HG02973 (cell line): Measurements from ENCODE around the gene PPP5C.

Source experiments
- ATAC-seq: cut with Tn5 transposase; IDR thresholded peaks from one replicate; pipeline ENCODE4 v1.9.1; 2021; ENCODE audit warnings: moderate library complexity; ENCODE audit not compliant: unreplicated experiment

PPP5C gene

GRCh38 chr19:46330319-46330918 lies 16.5 kb upstream of the PPP5C start:
- no peak for ATAC-seq

GRCh38 chr19:46337487-46337886 lies 9.4 kb upstream of the PPP5C start:
- ATAC-seq = no peak

GRCh38 chr19:46339446-46339845 lies 7.4 kb upstream of the PPP5C start:
- no peak for ATAC-seq

DNA sequence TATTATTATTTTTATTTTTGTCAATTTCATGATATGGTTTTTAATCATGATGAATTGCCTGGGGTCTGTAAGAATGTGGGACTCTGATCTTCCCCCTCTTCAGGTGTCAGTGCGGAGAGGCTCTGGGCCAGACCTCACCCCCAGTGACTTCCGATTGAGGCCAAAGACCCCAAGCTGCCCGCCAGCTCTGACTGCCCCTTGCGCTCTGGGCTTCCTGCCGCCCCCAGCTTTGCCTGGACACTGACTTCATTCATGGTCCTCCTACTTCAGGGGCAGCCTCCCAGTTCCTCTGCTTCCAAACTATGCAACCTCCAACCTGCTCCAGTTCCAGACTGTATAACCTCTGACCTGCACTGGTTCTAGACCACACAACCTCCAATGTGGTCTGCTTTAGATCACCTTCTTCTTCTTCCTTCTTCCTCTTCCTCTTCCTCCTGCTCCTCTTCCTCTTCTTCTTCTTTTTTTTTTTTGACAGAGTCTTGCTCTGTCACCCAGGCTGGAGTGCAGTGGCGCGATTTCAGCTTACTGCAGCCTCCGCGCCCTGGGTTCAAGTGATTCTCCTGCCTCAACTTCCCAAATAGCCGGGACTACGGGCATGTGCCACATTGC lies 6.7 kb upstream of the PPP5C start:
- ATAC-seq = no peak

- ATAC-seq = no peak
Observed at GRCh38 chr19:46341937-46342336, 5.0 kb upstream of the PPP5C start.

DNA sequence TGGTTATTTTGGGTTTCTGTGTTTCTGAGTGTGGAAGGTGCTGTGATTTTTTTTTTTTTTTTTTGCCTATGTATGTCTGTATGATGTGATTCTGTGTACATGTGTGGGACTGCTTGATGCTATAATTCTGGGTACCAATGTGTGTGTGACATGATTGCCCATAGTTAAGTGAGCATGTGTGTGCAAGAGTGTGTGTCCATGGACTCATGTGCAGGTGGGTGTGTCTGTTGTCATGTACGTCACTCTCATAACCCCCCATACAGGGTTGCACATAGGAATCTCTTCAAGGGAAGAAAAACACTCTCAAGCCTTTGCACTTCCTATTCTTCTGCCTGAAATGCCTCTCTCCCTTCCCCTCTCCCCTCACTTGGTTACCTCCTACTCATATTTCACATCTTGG lies 2.5 kb upstream of the PPP5C start:
- no peak for ATAC-seq

DNA sequence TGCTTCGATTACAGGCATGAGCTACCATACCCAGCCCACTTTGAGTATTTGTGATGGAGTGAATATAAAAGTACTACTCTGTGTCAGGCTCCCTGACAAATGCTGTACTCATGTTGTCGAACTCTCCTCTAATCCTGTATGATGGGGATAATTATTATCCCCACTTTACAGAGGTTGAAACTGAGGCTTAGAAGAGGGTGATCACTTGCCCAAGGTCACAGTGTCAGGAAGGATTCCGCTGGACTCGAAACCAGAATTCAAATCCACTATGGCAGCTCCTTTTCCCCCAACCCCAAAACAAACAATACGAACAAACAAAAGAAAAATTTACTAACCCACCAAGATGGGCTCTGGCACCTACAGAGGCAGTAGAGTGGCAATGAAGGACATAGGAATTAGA lies 1.7 kb upstream of the PPP5C start:
- ATAC-seq = no peak

GRCh38 chr19:46347572-46347883 lies 641 bp downstream of the PPP5C start:
- ATAC-seq = no peak

- no peak for ATAC-seq
Observed at GRCh38 chr19:46347985-46348384, 1.1 kb downstream of the PPP5C start.

DNA sequence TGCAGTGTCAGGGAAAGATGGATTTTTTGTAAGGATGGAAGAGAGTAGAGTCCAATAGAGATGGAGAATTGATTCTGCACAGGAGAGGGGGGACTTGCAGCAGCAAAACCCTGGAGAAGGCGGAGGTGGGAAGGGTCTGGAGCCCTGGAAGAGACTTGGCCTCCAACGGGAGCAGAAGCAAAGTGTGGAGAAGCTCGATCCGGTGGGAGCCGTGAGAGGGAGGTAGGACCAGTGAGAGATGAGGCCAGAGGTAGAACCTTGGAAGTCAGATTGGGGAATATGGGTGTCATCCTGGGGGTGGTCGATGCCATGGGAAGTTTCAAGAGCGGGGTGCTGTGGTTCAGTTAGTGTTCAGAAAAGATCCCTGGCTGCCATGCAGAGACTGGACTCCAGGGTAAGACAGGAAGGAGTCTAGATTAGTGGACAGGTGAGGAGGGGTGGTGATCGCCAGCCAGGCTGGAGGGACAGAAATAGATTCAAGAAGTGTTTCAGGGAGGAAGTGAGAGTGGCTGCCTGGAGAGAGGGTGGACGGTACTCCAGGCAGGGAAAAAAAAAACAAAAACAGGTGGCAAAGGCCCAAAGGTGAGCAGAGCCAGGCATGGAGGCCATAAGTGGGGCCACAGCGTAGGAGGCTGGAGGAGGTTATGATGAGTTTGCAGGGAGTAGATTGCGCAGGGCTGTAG lies 2.6 kb downstream of the PPP5C start:
- no peak for ATAC-seq

- ATAC-seq = no peak
Observed at GRCh38 chr19:46350029-46350757, 3.3 kb downstream of the PPP5C start.

DNA sequence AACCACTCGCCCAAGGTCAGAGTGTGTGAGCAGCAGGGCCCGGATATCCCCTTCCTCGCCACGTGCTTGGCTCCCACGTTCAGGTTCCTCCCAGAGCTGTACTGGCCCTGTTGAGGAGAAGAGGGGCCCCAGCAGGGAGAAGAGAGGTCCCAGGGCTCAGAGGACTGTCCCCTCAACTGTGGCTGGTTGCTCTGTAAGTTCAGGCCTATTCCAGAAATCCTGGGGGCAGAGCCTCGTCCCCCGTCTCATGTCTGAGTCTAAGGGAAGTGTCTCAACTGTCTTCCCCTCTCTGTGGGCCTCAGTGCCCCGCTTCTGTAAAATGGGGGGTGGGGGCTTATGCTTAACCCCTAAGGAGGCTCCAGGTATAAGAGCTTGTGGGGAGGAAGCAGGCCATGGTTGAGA lies 3.9 kb downstream of the PPP5C start:
- ATAC-seq = no peak

DNA sequence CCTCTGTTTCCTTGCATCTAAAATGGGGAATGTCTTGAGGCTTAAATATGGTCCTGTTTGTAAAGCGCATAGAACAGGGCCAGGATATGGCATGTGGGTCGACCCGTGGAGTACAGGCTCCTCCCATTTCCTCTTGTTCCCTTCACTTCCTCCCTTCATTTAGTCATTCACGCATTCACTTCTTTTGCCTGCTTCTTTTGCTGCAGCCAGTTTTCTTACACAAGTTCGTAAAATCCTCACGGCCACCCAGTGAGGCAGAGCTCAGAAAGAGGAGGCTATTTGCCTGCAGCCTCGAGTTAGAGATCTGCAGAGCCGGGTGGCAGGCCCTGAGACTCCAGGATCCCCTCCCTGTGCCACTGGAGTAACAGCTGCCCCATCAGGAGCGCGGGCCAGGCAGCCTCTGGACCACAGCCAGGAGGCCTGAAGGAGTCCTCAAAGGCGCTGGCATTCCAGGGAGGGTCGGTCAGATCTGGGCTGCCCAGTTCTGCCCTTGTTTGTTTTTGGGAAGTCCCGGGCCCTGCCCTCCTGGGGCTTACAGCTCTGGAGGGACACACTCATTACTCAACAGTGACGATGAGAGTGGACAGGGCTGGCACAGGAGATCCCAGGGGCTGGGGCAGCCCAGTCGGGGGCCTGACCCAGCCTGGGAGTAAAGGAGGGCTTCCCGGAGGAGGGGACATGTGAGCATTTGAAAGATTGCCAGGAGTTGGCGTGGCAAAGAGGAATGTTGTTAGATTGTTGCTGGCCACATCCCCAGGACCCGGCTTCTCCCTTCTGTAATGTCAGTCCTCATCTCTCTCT lies 4.6 kb downstream of the PPP5C start:
- ATAC-seq = no peak

DNA sequence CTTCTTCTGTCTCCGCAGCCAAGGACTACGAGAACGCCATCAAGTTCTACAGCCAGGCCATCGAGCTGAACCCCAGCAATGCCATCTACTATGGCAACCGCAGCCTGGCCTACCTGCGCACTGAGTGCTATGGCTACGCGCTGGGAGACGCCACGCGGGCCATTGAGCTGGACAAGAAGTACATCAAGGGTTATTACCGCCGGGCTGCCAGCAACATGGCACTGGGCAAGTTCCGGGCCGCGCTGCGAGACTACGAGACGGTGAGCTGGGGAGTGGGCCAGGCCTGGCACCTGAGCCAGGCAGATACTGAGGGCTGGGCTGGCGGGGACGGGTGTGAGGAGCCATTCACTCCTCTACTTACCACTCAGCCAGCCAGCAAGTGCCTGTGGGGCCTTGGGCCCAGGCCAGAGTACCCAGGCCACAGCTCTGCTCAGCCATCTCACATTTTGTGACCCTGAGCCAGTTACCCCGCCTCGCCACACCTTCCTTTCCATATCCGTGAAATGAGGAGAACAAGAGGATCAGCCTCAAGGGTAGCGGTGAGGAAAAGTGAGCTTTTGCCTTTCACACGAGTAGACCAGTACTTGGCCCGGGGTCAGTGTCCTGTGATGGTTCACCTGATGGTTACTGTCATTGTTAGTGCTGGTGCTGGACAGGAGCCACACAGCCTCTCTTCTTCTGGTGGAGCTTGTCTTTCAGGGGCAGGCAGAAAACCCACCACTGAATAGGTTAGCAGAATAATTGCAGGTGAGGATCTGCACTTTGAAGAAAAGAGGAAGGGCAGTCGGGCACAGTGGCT lies 7.0 kb downstream of the PPP5C start:
- ATAC-seq = no peak

DNA sequence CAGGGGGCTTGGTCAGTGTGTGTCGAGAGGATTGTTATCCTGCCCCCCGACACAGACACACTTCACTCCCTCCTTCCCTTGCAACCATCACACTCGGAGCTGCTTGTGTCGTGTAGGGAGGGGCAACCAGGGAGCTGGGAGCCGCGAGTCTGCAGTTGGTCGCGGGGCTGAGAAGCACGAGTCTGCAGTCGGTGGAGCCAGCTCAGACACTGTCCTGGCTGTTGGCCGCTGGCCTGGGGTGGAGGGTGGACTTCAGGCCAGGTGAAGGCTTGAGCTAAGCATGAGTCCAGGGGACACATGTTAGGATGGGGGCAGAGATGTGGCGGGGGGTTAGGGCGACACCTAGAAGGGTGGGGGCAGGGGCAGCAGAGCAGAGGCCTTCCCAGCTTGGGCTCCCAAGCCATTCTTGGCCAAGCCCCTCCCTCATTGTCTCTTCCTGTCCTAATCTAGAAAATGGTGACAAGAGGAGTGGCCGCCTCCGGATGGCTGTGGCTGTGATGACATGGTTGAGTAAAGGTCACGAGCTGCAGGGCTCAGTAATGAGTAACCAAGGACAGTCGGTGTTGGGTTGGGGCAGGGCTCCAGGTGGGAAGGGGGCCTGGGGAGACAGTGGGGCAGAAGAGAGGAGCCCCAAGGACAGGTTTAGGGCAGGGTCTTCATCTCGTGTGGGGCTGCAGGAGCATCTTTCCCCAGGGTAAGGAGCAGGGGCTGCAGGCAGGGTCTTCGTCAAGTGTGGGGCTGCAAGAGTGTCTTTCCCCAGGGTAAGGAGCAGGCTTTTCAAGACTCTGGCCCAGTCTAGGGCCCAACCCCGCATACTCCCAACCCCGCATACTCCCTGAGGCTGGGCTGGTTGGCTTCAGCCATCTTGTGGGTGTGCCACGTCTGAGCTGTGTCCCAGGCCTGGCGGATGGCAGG lies 8.6 kb downstream of the PPP5C start:
- no peak for ATAC-seq

DNA sequence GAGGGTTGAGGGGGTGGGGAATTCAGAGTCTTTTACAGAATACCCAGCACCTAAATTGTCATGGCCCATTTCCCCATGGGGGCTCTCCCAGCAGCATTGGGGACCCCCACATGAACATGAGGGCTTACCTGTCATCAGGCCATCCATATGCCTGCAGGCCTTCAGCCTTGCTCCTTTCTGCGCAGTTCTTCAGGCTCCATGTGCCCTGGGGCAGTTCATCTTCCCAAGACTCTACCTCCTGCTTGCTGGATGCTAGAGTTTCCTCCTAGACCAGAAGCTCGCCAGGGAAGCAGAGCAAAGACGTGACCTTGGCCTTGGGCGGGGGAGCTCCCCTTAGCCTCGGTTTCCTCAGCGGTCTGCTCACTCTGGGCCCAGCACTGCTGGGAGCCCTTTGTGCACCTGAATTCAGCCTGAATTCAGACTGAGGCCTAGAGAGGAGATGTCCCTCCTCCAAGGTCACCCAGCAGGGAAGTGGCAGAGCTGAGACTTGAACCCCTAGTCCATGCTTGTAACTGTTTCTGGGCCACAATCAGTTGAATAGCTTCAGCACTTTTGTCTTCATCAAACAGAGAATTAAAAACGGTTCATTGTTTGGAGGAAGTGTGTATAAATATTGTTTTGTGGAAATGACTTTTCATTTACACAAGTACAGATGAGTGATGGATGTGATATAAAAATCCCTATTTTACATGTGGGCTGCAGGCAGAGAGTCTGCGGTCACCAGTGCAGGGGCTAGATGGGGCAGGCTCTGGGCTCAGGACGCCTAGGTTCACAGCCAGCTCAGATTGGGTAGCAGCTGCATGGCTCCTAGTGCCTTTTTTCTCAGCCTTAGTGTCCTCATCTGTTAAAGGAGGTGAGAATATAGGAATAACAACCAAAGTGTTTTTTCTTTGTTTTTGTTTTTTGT lies 9.5 kb downstream of the PPP5C start:
- no peak for ATAC-seq

DNA sequence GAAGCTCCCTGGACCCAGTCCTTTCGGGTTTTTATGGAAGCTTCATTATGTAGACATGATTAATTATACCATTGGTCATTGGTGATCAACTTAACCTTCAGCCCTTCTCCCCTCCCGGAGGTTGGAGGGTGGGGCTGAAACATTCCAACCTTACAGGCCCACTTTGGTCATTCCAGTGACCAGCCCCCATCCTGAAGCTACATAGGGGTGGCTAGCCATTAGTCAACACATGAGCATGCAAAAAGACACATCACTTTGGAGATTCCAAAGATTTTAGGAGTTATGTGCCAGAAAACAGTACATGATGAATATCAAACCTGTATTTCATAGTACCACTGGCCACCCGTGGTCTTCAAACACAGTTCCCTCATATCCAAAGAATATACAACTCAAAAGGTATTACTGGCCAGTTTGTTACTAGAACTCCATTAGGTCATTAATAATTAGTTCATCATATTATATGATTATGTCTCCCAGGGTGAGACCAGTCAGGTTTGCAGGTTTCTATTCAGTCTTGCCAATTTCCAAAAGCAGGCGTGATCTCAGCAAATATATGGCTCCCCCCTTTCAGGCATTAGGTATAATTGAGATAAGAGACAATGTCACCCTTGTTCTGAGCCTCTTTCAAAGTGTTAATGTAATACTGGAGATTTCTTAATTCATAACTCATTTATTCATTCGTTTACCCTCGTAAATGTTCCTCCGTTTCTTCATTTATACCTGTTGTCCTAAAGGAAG lies 11.1 kb downstream of the PPP5C start:
- ATAC-seq = no peak

DNA sequence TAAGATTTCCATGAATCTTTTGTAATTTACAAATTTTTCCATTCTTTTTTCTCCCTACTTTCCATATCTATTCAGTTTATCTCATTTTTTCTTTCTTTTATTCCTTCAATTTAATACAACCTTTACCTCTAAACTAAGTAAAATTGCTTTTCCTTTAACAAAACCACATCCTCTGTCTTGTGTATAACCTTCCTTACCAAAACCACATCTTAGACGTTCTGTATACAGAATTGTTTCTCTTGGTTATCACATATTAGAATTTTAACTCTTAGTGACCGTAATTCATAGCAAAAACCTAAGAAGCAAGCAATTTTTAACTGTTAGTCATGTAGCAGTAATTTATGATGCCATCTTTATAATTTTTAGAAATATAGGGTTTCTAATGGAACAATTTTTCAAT lies 15.0 kb downstream of the PPP5C start:
- ATAC-seq = no peak
